Ramos (cell line): ENCODE data around the gene TEX52.

Experiments used
- in situ Hi-C: fragments of 300-500 bp; cut with MboI; formaldehyde crosslinking; loops from one replicate; pipeline ENCODE4 v1.14.3; 2022; ENCODE audit warnings: low sequenced_read_pairs; ENCODE audit not compliant: unreplicated experiment

Gene TEX52

GRCh38 chr12:2834581-2835491 is 22.0 kb downstream of the TEX52 start, which contains the start of gene NRIP2:
NRIP2 (minus strand) TSS chr12:2835035; CDS start chr12:2834983, 52 bp downstream.
- in situ Hi-C loops, result no loop called here

DNA sequence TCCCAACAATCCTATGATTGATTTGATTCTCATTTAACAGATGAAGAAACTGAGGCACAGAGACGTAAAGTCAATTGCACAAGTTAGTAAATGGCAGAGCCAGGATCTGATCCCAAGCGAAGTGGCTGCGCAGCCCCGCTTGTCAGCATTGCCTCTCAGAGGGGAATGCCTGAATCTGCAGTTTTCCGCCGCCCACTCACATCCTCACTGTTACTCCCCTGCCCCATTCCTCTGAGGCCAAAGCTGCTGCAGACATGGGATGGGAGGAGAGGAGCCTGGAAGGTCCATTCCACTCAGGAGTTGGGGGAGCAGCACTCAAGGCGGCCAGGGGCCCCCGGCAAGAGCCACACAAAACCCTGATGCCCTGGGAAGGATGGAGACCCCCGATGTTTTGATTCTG is 23.0 kb downstream of the TEX52 start:
- in situ Hi-C loops, result no loop called here

- in situ Hi-C loops, result no loop called here
These were observed 23.5 kb downstream of the TEX52 start for GRCh38 chr12:2833327-2833726.

DNA sequence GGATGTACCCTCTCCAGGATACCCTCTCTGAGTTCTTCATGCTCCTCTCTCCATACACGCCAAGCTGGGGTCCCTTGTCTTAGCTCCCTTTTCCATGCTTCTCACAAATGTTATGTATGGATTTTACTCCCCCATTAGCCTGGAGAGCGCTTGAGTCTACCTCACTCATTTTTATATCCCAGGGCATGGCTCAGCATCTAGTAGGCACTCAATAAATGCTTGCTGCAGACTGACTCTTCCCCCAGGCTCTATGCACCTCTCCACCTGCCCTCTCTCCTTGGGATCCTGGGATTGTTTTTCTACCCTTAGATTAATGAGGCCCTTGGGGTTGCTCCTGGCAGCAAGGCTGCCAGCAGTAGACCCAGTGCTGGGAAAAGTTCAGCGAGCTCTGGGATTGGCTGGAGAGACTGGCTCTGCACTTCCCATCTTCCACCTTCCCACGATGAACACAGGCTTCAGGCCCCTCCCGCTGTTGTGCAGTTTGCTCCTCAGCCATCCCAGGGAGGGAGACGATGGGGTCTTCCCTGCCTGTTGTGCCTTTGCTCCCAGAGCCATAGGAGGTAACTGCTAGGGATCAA is 24.2 kb downstream of the TEX52 start:
- in situ Hi-C loops, result no loop called here

GRCh38 chr12:2829275-2829674 is 27.6 kb downstream of the TEX52 start:
- in situ Hi-C loops, result no loop called here

DNA sequence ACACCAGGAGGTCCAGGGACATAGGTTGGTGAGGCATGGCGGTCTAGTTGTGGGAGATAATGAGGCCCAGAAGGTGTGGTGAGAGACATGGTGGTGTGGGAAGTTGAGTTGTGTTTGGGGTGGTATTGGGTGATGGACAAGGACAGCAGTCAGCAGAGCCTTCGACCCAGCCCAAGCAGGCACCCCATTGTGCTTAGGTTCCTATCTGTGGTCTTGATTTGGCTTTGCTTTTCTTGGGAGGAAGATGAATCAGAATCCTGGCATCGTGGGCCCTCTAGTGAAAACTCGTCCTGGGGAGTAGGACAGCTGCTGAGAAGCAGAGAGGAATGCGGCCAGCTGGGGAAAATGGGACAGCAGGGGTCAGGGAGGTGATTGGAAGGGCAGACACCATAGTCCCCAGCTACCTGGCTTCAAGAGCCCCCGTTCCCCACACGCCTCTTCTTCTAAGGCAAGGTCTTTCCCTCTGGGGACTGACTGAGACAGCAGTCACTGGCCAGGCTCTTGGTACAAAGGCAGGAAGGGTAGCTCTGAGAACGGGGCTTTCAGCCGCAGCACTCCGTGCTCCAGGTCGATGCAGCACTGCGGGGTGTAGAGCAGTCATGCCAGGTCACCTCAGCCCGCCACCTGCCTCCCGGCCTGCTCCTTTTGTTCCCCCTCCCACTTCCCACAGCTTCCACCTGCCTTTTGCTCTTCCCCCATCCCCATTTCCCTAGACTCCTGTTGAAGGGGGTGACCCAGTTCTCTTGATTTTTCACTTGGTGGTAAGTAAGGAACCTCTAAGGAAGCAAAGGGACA is 29.9 kb downstream of the TEX52 start:
- in situ Hi-C loops, result no loop called here

DNA sequence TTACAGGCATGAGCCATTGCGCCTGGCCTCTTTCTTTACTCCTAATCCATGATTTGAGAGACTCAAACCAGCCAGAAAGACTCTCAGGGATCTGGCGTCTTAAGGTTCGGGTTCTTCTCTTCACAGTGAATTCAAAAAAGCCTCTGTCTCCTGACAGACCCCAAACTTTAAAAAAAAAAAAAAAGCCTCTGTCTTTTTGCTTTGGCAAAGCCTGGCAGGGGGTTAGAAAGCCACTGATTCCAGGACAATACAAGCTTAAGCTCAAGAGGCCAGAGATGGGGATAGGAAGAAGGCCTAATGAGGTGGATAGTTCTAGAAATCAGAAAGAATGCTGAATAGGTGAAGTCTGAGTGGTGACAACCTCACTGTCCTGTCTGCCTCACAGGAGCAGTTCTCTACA is 30.8 kb downstream of the TEX52 start:
- in situ Hi-C loops, result no loop called here

- in situ Hi-C loops, result no loop called here
These were observed 31.7 kb downstream of the TEX52 start for GRCh38 chr12:2825132-2825531.

DNA sequence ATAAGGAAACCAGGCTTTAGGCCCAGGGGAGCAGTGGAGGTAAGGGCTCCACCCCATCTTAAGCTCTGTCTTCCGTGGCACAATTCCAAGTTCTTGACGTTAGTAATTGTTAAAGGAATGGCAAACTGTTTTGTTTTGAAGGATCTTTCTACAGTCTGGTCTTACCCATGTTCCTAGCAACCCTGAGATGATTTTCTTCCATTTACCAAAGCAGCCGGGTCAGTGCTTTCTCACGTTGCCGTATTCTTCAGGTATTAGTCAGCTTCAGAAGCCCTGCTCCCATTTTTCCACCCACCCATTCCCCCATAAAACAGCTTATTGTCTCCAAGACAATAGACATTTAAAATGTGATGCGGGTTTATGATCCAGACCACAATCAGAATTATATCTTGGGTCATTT is 32.3 kb downstream of the TEX52 start:
- in situ Hi-C loops, result no loop called here

- in situ Hi-C loops, result no loop called here
These were observed 33.4 kb downstream of the TEX52 start for GRCh38 chr12:2823483-2823882.

DNA sequence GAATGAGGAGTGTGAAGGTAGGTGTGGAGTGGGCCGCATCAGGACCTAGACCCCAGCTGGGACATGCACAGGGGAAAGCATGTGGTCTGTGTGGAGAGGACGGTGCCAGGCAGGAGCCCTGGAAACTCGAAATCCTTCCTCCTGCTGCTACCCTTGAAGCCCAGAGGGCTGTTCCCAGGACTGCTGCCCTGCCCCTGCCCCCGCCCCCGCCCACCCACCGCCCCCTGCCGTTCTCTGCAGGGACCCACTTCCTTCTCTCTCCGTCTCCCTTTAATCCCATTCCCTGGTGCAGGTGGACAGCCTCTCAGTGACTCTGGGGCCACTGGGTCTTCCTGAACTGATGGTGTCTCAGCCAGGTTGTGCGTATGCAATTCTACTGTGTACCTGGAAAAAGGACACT is 36.4 kb downstream of the TEX52 start:
- in situ Hi-C loops, result no loop called here

DNA sequence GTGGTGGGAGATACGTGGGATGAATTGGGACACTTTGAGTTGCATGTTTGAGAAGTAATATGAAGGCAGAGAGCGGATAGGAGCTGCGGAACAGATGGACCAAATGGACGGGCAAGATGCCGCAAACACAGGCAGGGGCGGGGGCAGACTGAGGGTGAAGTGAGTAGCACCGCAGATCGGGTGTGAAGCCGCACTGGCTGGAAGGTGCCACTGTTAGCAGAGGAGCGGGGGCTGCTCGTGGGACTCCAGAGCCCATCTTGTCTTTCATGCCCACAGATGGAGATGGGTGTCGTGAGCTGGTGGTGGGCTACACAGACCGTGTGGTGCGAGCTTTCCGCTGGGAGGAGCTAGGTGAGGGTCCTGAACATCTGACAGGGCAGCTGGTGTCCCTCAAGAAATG is 37.0 kb downstream of the TEX52 start:
- in situ Hi-C loops, result no loop called here

DNA sequence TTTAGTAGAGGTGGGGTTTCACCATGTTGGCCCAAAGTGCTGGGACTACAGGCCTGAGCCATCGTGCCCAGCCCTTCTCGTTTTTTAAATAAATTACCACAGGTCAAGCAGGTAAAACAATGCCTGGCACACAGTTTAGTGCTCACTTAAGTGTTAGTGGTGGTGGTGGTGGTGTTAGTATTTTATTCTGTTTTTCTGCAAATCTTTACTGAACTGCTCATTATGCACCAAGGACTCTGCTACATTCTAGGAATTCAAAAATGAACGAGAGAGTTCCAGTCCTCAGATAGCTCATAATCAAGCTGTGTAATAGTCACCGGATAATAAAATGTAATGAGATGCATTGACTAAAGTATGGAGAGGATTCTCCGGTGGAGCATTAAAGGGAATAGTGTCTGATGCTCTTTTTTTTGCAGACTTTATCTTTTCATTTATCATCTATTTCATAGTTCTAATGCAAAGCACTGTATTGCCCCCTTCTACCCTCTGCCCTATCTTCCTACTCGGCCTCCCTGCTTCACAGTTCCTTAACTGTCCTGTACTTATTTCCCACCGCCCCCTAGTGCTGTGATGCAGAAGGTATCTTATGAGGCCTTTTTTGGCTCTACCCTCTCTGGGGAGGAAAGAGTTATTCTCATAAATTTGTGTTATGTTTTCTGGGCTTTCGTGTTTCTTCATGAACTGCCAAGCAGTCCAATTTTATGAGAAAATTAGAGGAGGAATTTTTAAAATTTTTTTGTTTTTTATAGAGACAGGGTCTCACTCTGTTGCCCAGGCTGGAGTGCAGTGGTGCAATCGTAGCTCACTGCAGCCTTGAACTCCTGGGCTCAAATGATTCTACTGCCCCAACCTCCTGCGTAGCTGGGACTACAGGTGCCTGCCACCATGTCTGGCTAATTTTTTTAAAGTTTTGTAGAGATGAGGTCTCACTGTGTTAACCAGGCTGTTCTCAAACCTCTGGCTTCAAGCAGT is 43.3 kb downstream of the TEX52 start:
- in situ Hi-C loops, result no loop called here

DNA sequence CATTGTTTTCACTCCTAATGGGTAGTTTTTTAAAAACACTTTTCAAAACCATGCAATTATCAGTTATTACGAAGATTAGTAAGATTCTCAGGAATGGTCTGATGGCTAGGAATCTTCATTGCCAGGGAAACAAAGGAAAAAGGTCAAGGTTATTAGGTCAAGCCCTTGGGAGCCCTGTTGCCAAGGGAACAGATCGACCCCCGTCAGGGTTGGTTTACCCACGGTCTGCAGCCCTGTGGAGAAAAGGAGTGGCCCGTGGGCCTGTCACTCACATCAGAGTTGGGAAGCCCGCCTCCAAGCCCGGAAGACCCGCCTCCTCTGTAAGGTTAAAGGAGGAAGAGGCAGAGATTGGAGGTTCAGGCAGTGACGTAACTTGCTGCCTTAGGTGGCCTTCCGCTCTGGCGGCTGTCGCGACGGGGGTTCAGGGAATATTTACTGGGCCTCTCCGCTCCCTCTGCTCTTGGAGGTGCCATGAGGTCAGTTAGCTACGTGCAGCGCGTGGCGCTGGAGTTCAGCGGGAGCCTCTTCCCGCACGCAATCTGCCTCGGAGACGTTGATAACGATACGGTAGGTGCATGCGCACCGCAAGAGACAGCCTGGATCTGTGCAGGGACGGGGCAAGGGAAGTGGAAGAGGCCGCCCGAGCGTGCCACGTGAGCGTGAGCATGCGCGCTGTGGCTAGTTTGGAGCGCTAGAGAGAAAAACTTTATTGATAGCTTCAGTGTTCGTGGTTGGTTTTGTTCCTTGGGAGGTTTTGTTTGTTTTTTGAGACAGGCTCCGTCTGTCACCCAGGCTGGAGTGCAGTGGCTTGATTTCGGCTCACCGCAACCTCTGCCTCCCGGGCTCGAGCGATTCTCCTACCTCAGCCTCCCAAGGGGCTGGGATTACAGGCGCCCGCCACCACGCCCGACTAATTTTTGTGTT is 44.3 kb downstream of the TEX52 start, which contains the start of gene ITFG2:
Gene ITFG2, plus strand, starts transcription at position 379 of the 924 bp plus-strand sequence. Its CDS starts 93 bp downstream, at position 472.
- in situ Hi-C loops, result no loop called here

- in situ Hi-C loops, result no loop called here
These were observed 45.0 kb downstream of the TEX52 start for GRCh38 chr12:2811801-2812200.

GRCh38 chr12:2806700-2807099 is 50.1 kb downstream of the TEX52 start:
- in situ Hi-C loops, result no loop called here

DNA sequence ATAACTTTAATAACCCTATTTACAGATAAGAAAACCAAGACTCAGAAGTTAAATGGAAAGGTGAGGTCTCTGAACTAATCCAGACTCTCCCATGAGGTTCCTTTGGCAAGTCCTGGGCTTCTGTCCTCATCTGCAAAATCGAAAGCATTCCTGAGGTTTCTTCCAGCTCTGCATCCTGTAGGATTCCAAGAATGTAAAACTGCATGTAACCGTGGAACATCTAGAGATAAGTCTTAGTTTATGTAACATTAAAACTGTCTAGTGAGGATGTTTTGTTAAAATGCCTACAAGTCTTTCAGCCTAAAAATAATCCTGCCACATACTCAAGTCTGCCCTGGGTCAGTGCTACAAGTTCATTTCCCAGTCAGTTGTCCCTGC is 51.7 kb downstream of the TEX52 start:
- in situ Hi-C loops, result no loop called here

DNA sequence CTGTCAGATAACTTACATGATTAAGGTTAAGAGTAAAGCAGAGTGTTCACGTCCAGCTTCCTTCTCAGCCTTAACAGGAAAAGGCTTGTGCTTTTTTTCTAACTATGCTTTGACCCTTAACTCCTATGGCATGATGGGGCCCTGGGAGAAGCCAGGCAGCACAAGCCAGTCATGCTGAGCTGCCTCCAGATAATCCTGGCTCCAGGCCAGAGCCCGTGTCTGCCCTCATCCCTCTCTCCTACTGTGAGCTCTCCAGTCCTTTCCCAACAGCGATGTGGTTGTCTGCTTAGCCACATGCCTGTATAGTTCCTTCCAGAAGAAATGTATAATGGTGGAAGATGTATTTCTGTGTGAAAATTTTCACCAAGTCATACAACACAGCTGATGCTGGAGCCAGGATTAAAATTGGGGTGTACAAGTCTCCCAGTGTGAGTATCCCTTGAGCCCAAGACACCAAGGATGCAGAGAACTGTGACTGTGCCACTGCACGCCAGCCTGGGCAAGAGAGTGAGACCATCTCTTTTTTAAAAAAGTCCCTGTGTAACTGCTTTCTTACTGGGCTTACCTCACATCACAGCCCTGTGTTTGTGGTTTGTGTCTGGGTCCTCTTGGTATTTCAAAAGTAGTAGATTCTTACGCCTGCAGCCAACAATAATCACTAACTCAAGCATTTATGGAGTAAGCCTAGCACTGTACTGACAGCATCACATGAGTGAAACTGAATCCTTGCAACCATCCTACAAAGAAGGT is 52.3 kb downstream of the TEX52 start:
- in situ Hi-C loops, result no loop called here
